NT2/D1 (cell line): ENCODE data around the gene CFAP73.

Experiments used
- DNase-seq: peaks from one replicate; pipeline ENCODE4 v3.0.0-alpha.2; 2011; ENCODE audit warnings: low read depth, low spot score
- H3K27me3 ChIP-seq: 2 replicates; pipeline ENCODE4 v1.6.0; 2011; ENCODE audit warnings: mild to moderate bottlenecking; ENCODE audit not compliant: insufficient read length, insufficient read depth
- H3K36me3 ChIP-seq: 2 replicates; pipeline ENCODE4 v1.6.1; 2011; ENCODE audit warnings: mild to moderate bottlenecking, low read length, mixed read lengths; ENCODE audit not compliant: insufficient read depth, insufficient read length
- H3K4me1 ChIP-seq: 2 replicates; pipeline ENCODE4 v1.5.1; 2011; ENCODE audit not compliant: insufficient read depth, insufficient read length
- H3K4me3 ChIP-seq: 2 replicates; pipeline ENCODE4 v1.5.1; 2011; ENCODE audit warnings: low read depth; ENCODE audit not compliant: insufficient read length
- H3K9ac ChIP-seq: 2 replicates; pipeline ENCODE4 v1.6.0; 2011; ENCODE audit warnings: low read depth; ENCODE audit not compliant: insufficient read length
- H3K9me3 ChIP-seq: 2 replicates; pipeline ENCODE4 v1.5.1; 2011; ENCODE audit warnings: mild to moderate bottlenecking, low read length; ENCODE audit not compliant: insufficient read depth
- SUZ12 ChIP-seq: IDR thresholded peaks from 2 replicates; pipeline ENCODE4 v1.6.1; 2011; ENCODE audit not compliant: insufficient read length, insufficient read depth; ENCODE audit errors: extremely low read depth
- YY1 ChIP-seq: IDR thresholded peaks from 2 replicates; pipeline ENCODE4 v1.6.1; 2011; ENCODE audit not compliant: insufficient read length, insufficient read depth
- ZNF274 ChIP-seq: IDR thresholded peaks from 2 replicates; pipeline ENCODE4 v1.6.1; 2011; ENCODE audit warnings: mild to moderate bottlenecking, low read depth, low read length

CFAP73 gene

DNA sequence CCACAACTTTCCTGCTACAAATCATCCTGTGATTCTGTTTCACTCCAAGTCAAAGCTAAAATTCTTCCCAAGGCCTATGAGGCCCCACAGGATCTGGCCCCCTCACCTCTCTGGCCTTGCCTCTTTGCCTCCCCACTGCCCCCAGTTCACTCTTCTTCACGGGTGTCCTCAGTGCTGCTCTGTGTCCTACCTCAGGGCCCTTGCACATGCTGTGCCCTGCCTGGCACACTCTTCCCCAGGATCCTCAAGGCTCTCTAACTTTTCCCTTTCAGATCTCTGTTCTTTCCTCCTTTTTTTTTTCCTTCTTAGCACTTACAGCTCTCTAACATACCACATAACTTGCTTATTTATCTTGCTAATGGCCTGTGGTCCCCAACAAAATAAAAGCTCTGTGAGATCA lies 43.2 kb upstream of the CFAP73 start:
- no peaks in the 10 kb centered on the region for H3K27me3 ChIP-seq
- no peak overlapping the region for H3K4me3 ChIP-seq
- peaks cover 11% of the 10 kb centered on the region for H3K4me1 ChIP-seq
- no peak for TF ChIP-seq YY1
- no peak for TF ChIP-seq ZNF274
- no peak for TF ChIP-seq SUZ12
- no peak overlapping the region for H3K9ac ChIP-seq
- no peaks in the 10 kb centered on the region for H3K9me3 ChIP-seq
- no peak for DNase-seq
- no peaks in the 10 kb centered on the region for H3K36me3 ChIP-seq

DNA sequence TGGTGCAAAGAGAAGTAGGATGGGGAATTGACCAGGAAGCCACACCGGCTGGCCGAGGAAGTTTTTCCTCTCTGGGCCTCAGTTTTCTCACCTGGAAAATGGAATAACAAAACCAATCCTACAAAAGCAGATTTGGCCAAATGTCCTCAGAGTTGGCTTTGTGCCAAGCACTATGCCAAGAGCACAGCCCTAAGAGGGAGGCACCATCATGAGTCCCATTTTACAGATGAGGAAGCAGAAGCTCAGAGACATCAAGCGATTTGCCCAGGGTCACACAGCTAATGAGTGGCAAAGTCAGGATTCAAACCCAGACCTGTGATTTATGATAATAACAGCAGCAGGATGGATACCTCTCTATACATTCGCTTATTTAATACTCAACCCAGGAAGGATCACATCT lies 41.2 kb upstream of the CFAP73 start:
- no peaks in the 10 kb centered on the region for H3K27me3 ChIP-seq
- no peaks in the 10 kb centered on the region for H3K9me3 ChIP-seq
- H3K9ac ChIP-seq = no peak overlapping the region
- no peak for DNase-seq
- H3K4me3 ChIP-seq = no peak overlapping the region
- no peaks in the 10 kb centered on the region for H3K36me3 ChIP-seq
- H3K4me1 ChIP-seq = peaks cover 12% of the 10 kb centered on the region
- TF ChIP-seq YY1 (no peak), ZNF274 (no peak), SUZ12 (no peak)

DNA sequence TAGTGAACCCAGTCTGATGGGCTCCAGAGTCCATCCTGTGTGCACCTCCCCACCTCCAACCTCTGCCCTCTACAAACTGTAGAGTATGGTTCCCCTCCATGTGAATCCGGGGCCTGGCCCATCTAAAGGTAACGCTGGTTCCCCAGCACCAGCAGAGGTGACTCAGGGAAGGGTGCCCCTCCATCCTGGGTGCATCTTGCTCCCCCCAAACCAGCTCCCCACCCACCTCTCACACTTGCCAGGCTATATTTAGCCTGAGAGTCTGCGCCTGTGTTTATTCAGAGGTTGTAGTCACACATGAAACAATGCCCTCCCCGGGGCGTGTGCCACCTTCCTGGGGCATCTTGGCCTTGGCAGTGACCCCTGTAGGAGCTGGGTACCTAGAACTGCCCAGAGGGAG lies 40.2 kb upstream of the CFAP73 start:
- H3K9me3 ChIP-seq = no peaks in the 10 kb centered on the region
- H3K4me1 ChIP-seq = peaks cover 10% of the 10 kb centered on the region
- TF ChIP-seq SUZ12 (no peak), ZNF274 (no peak), YY1 (no peak)
- no peak overlapping the region for H3K4me3 ChIP-seq
- DNase-seq = no peak
- no peak overlapping the region for H3K9ac ChIP-seq
- H3K36me3 ChIP-seq = no peaks in the 10 kb centered on the region
- H3K27me3 ChIP-seq = no peaks in the 10 kb centered on the region

DNA sequence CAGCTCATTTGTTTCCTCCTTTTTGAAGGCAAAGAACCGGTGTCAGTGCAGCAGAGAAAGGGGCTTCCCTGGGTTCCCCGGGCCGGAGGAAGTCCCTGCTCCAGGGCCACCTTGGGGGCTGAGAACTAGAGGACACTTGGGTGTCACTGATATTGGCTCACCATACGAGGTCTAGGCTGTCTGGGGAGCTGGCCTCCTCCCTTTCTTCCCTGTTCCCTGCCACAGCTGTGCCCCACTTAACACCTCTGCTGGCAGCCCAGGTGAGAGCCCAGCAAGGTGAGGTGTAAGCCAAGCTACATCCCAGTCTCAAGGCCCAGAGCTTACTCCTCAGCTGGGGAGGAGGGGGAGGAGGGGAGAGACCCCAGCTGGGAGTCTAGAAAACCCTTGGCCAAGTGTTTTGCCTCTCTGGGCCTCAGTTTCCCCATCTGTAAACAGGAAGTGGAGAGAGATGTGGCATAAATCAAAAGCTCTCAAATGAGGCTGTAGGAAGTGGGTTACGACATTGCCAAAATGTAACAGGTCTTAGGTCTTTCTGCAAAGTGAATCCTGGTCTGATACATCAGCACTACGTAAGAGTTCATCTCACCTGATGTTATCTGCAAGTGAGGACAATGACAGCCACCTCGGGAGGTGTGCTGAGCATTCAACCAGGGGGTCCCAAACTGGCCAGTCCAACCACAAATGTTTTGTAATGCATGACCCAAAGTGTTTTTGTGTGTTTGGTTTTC lies 39.5 kb upstream of the CFAP73 start:
- no peak overlapping the region for H3K9ac ChIP-seq
- H3K27me3 ChIP-seq = no peaks in the 10 kb centered on the region
- DNase-seq = no peak
- no peaks in the 10 kb centered on the region for H3K36me3 ChIP-seq
- no peak for TF ChIP-seq SUZ12
- TF ChIP-seq ZNF274 = no peak
- TF ChIP-seq YY1 = no peak
- peaks cover 10% of the 10 kb centered on the region for H3K4me1 ChIP-seq
- no peak overlapping the region for H3K4me3 ChIP-seq
- no peaks in the 10 kb centered on the region for H3K9me3 ChIP-seq

DNA sequence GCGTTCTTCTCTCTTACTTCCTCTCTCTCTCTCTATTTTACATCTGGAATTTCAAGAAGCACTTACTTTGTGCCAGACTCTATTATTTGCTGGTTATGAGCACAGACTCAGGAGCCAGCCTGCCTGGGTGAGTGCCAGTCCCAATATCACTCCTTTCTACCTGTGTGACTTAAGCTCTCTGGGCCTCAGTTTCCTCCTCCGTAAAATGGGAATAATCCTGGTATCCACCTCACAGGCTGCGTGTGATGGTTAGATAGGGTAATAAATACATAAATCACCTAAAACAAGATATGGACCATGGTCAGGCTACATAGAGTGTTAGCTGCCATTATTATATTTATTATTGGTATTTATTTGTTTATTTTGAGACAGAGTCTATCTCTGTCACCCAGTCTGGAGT lies 38.3 kb upstream of the CFAP73 start:
- Histone ChIP-seq H3K9me3 (no peaks in the 10 kb centered on the region), H3K27me3 (no peaks in the 10 kb centered on the region), H3K36me3 (no peaks in the 10 kb centered on the region), H3K9ac (no peak overlapping the region), H3K4me1 (peaks cover 3% of the 10 kb centered on the region), H3K4me3 (no peak overlapping the region)
- TF ChIP-seq YY1 = no peak
- DNase-seq = no peak

DNA sequence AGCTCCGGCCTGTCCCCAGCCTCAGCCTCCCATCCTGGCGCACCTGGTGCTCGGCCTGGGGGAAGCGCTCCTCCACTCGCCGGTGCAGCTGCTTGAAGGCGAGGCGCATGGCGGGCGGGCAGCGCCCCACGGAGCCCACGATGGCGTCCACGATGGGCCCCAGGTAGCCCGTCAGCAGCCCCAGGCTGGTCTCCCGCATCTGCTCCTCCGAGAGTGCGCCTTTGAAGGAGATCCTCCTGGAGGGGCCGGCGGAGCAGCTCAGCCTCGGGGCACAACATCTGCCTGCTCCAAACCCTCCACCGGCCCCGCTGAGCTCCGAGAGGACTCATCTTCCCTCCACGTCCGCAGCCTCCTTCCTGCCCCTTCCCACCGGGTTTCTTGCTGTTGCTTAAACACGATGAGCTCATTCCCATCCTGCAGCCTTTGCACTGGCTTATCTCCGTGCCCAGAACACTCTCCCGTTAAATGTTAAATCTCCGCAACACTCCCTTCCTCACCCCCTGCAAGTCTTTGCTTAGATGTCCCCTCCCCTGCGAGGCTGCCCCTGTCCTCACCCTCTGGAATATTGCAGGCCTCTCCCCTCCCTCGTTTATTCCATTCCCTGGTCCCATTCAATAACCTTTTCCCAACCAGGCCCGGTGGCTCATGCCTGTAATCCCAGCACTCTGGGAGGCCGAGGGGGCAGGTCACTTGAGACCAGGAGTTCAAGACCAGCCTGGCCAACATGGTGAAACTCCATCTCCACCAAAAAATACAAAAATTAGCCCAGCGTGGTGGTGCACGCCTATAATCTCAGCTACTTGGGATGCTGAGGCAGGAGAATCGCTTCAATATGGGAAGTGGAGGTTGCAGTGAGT lies 37.3 kb upstream of the CFAP73 start:
- no peak for TF ChIP-seq ZNF274
- no peak for TF ChIP-seq SUZ12
- TF ChIP-seq YY1 = no peak
- Histone ChIP-seq H3K4me1 (peaks cover 3% of the 10 kb centered on the region), H3K9me3 (no peaks in the 10 kb centered on the region), H3K27me3 (no peaks in the 10 kb centered on the region), H3K9ac (peak overlapping the region; percentile 37), H3K36me3 (no peaks in the 10 kb centered on the region), H3K4me3 (no peak overlapping the region)
- no peak for DNase-seq

DNA sequence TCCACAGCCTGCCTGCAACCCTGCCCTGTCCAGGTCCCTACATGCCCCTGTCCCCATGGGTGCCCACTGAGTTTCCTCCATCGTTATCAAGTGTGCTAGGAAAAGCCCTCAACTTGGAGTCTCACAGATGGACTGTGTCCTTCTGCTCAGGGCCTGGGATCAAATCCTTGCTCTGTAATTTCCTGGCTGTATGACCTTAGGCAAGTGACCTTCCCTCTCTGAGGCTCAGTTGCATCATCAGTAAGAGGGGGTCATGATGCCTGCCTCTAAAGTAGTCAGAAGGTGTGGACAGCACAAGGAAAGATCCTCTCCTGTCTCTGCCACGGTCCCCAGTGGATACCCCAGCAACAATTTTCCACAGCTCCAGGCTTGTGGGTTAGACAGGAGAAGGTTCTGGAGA lies 36.1 kb upstream of the CFAP73 start:
- H3K4me1 ChIP-seq = peaks cover 3% of the 10 kb centered on the region
- no peak overlapping the region for H3K4me3 ChIP-seq
- H3K9me3 ChIP-seq = no peaks in the 10 kb centered on the region
- H3K9ac ChIP-seq = no peak overlapping the region
- DNase-seq = no peak
- no peak for TF ChIP-seq YY1
- TF ChIP-seq SUZ12 = no peak
- no peak for TF ChIP-seq ZNF274
- no peaks in the 10 kb centered on the region for H3K27me3 ChIP-seq
- no peaks in the 10 kb centered on the region for H3K36me3 ChIP-seq
